GM12878 (cell line): ENCODE results near the gene GPC6. TPM values are rescaled to one million over a fixed set of nuclear protein-coding genes. Genes with fewer than 3 reads are reported as not detected.
A peak's percentile ranks its signal among the peaks of the same experiment; 100 is the strongest.

Source experiments
- ATAC-seq: fragments of 200-7000 bp; cut with Tn5 transposase; 3 replicates; pipeline ENCODE4 v1.9.1; 2020; ENCODE audit warnings: mild to moderate bottlenecking, moderate library complexity
- BruUV-seq: library from RNA; stranded (reverse); fragments of 400-500 nt; replicated peaks from 2 replicates; lab custom pipeline; 2021; lab: Mats Ljungman, UMichigan
- CTCF ChIA-PET: fragments of 300-600 bp; sonication (Branson Sonifier 250); formaldehyde crosslinking; extraction: SDS; loops from one replicate; lab custom pipeline; 2021; ENCODE audit warnings: inconsistent platforms; lab: Yijun Ruan, JAX
- POLR2A ChIA-PET: fragments of 350-600 bp; formaldehyde crosslinking; extraction: SDS; loops from one replicate; lab custom pipeline; 2021; ENCODE audit warnings: inconsistent platforms; lab: Charles Lee
- RAD21 ChIA-PET: fragments of 300-600 bp; sonication (Branson Sonifier 250); formaldehyde crosslinking; loops from one replicate; lab custom pipeline; 2023; ENCODE audit warnings: antibody characterized with exemption; ENCODE audit not compliant: unreplicated experiment; lab: Charles Lee
- SMC1A ChIA-PET: fragments of 300-600 bp; sonication (Branson Sonifier 250); formaldehyde crosslinking; loops from one replicate; lab custom pipeline; 2023; ENCODE audit not compliant: unreplicated experiment, uncharacterized antibody; lab: Charles Lee
- DNase-seq: peaks from one replicate; pipeline ENCODE4 v3.0.0-alpha.2; 2011; ENCODE audit warnings: low read depth, low spot score
- FAIRE-seq: peaks from 3 replicates; lab custom pipeline; 2011; peaks lifted over from hg19 to GRCh38; lab: Jason Lieb, UNC
- H2AFZ ChIP-seq: 2 replicates; pipeline ENCODE4 v1.6.0; 2011; ENCODE audit warnings: low read depth, low read length, control low read depth; ENCODE audit not compliant: control insufficient read depth
- H3K27ac ChIP-seq: 2 replicates; pipeline ENCODE4 v1.5.1; 2011; ENCODE audit warnings: control low read depth; ENCODE audit not compliant: control insufficient read depth, insufficient read depth
- H3K27me3 ChIP-seq, 2 experiments: replicated peaks in 1 of 2; 2 replicates each; pipeline versions ENCODE4 v1.6.0 to v1.6.1; 2011; ENCODE audit warnings: low read length in 1 of 2; ENCODE audit not compliant: control insufficient read depth in 2 of 2, insufficient read depth in 2 of 2
- H3K36me3 ChIP-seq, 2 experiments: 2 replicates each; pipeline ENCODE4 v1.5.1; 2011; ENCODE audit warnings: low read length in 1 of 2; ENCODE audit not compliant: control insufficient read depth in 2 of 2, insufficient read depth in 2 of 2
- H3K4me1 ChIP-seq: 2 replicates; pipeline ENCODE4 v1.6.1; 2011; ENCODE audit warnings: mild to moderate bottlenecking, low read length, moderate library complexity, mixed read lengths; ENCODE audit not compliant: control insufficient read depth, insufficient read depth
- H3K4me2 ChIP-seq: 2 replicates; pipeline ENCODE4 v1.6.0; 2011; ENCODE audit warnings: control low read depth; ENCODE audit not compliant: control insufficient read depth, insufficient read depth
- H3K4me3 ChIP-seq: fragments of 200-600 bp; sonication (generic); 2 replicates; pipeline ENCODE4 v1.5.1; 2016
- H3K79me2 ChIP-seq: 2 replicates; pipeline ENCODE4 v1.6.0; 2011; ENCODE audit warnings: low read length; ENCODE audit not compliant: control insufficient read depth, insufficient read depth
- H3K9ac ChIP-seq: 2 replicates; pipeline ENCODE4 v1.8.0; 2011; ENCODE audit warnings: low read length, control low read depth, mixed read lengths; ENCODE audit not compliant: control insufficient read depth, insufficient read depth
- H3K9me3 ChIP-seq: replicated peaks from 3 replicates; pipeline ENCODE4 v1.5.1; 2011; ENCODE audit warnings: mild to moderate bottlenecking, low read length; ENCODE audit not compliant: control insufficient read depth, insufficient read depth
- H4K20me1 ChIP-seq: 2 replicates; pipeline ENCODE4 v1.6.0; 2011; ENCODE audit not compliant: control insufficient read depth, insufficient read depth
- ATF7 ChIP-seq: fragments of 450-650 bp; IDR thresholded peaks from 2 replicates; pipeline ENCODE4 v1.6.1; 2016; ENCODE audit warnings: low read depth, mild to moderate bottlenecking
- BCL11A ChIP-seq: IDR thresholded peaks from 2 replicates; pipeline ENCODE4 v1.6.1; 2011; ENCODE audit warnings: low read depth, low read length
- EGR1 ChIP-seq, 2 experiments: IDR thresholded peaks; 1 replicate in 1 of 2; 2 replicates in 1 of 2; pipeline ENCODE4 v1.6.1; 2011 to 2012; ENCODE audit warnings: low read depth in 2 of 2, low read length in 2 of 2, borderline replicate concordance in 1 of 2, mild to moderate bottlenecking in 1 of 2, moderate library complexity in 1 of 2
- ETV6 ChIP-seq, 2 experiments: fragments of 450-650 bp in 1 of 2; IDR thresholded peaks in 1 of 2; conservative IDR thresholded peaks in 1 of 2; 2 replicates each; pipeline ENCODE4 v1.6.1; 2014; ENCODE audit warnings: antibody characterized with exemption in 1 of 2, borderline replicate concordance in 1 of 2, low read depth in 1 of 2, mild to moderate bottlenecking in 1 of 2, moderate library complexity in 1 of 2
- EZH2 ChIP-seq: IDR thresholded peaks from 2 replicates; pipeline ENCODE4 v1.6.1; 2012; ENCODE audit warnings: low read depth, mild to moderate bottlenecking, control low read depth, inconsistent platforms, low read length, borderline replicate concordance; ENCODE audit not compliant: control insufficient read depth
- FOXM1 ChIP-seq: IDR thresholded peaks from 2 replicates; pipeline ENCODE4 v1.6.1; 2012; ENCODE audit warnings: low read depth, mild to moderate bottlenecking, inconsistent platforms, low read length, moderate library complexity
- IKZF1 ChIP-seq: fragments of 450-650 bp; conservative IDR thresholded peaks from 2 replicates; pipeline ENCODE4 v1.6.1; 2017; ENCODE audit warnings: antibody characterized with exemption, mild to moderate bottlenecking
- POU2F2 ChIP-seq: IDR thresholded peaks from 3 replicates; pipeline ENCODE4 v1.6.1; 2011; ENCODE audit warnings: low read depth, mild to moderate bottlenecking, low read length, borderline replicate concordance
- RUNX3 ChIP-seq: IDR thresholded peaks from 2 replicates; pipeline ENCODE4 v1.6.1; 2012; ENCODE audit warnings: low read length, inconsistent platforms
- SPI1 ChIP-seq: IDR thresholded peaks from 2 replicates; pipeline ENCODE4 v1.6.1; 2011; ENCODE audit warnings: low read depth, mild to moderate bottlenecking, low read length, moderate library complexity, borderline replicate concordance; ENCODE audit not compliant: insufficient read depth
- TCF12 ChIP-seq: IDR thresholded peaks from 2 replicates; pipeline ENCODE4 v1.6.1; 2011; ENCODE audit warnings: low read depth, mild to moderate bottlenecking, low read length
- ZBED1 ChIP-seq: IDR thresholded peaks from 2 replicates; pipeline ENCODE4 v1.6.1; 2016; ENCODE audit warnings: borderline replicate concordance
- WGBS: methylation state at CpG from one replicate; pipeline ENCODE4 v1.1.6; 2016; ENCODE audit warnings: low lambda C conversion rate; ENCODE audit not compliant: insufficient replicate concordance, insufficient coverage; ENCODE audit errors: missing lambda C conversion rate; 5-methylcytosine and 5-hydroxymethylcytosine counted together
- in situ Hi-C: fragments of 300-500 bp; cut with MboI; formaldehyde crosslinking; loops from 9 replicates; pipeline ENCODE4 v1.14.3; 2018; ENCODE audit warnings: mixed read lengths
- intact Hi-C: fragments of 100-400 bp; cut with micrococcal nuclease; formaldehyde crosslinking; loops from one replicate; pipeline ENCODE4 v1.14.2; 2022; ENCODE audit not compliant: unreplicated experiment
- polyA plus RNA-seq, 11 experiments: library from polyadenylated mRNA; depleted of rRNA in 4 of 11; unstranded in 6 of 11; stranded (reverse) in 5 of 11; fragments of >200 nt; fragmentation: Nextera tagmentation in 4 of 11; fragmentation: Illumina TruSeq in 1 of 11; extraction: Ambion mirVana in 4 of 11; extraction: Trizol in 1 of 11; gene quantifications; 1 replicate in 1 of 11; 2 replicates in 10 of 11; pipeline versions ENCODE4 v1.2.1 to v1.2.3, GENCODE V29; 2011 to 2016; ENCODE audit warnings: inconsistent platforms in 2 of 11, missing spikeins in 2 of 11, low read depth in 1 of 11
- total RNA-seq, 4 experiments: library from RNA; depleted of rRNA in 3 of 4; stranded (reverse); fragments of >200 nt in 3 of 4; fragmentation: Illumina TruSeq in 1 of 4; extraction: Trizol in 1 of 4; gene quantifications; 2 replicates each; pipeline versions ENCODE4 v1.2.1 to v1.2.3, GENCODE V29; 2013 to 2021
- TF ChIP-seq, protein P1 (sequence below): fragments of 450-650 bp; IDR thresholded peaks from 2 replicates; pipeline ENCODE4 v1.6.1; 2016; ENCODE audit warnings: mild to moderate bottlenecking
- TF ChIP-seq, protein P2 (sequence below): IDR thresholded peaks from 2 replicates; pipeline ENCODE4 v1.6.1; 2012; ENCODE audit warnings: low read length, inconsistent platforms

The GPC6 gene
- total and polyA plus RNA-seq, 10 of the 15 experiments (the other 5 are each of a cell fraction or from before 2014, with no cell fraction given): 0.03 to 0.04 (median 0.03) TPM; not detected in 7

DNA sequence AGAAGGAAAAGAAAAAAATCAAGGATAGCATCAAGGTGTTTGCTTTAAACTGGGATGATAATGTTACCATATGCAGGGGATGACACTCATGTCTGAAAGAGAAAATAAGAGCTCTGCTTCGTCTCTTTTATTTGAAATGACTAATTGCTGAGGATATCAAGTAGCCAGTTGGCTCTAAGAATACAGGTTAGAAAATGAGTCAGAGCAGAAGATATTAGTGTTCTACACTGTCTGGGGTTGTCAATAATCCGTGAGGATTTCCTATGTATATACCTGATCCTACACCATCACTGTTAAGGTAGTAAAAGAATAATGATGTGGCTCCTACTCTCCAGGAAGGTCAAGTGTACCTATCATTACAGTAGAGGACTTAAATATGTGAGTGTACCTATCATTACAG, 562.5 kb downstream of the GPC6 start:
- H4K20me1 ChIP-seq: no peaks in the 10 kb centered on the region
- ChIA-PET SMC1A (no interaction called here), RAD21 (no interaction called here), CTCF (no interaction called here), POLR2A (no interaction called here)
- no peak overlapping the region for H3K9ac ChIP-seq
- BruUV-seq: no TSS peak
- intact Hi-C loops: no loop called here
- H3K4me2 ChIP-seq: no peak overlapping the region
- in situ Hi-C loops: no loop called here
- no peaks in the 10 kb centered on the region for H3K36me3 ChIP-seq
- H3K27me3 ChIP-seq: no peaks in the 10 kb centered on the region
- H3K79me2 ChIP-seq: no peaks in the 10 kb centered on the region
- H3K4me3 ChIP-seq: no peak overlapping the region
- no peak for DNase-seq
- FAIRE-seq: no peak
- no peak for ATAC-seq
- no peak overlapping the region for H2AFZ ChIP-seq
- TF ChIP-seq, protein P1, sequence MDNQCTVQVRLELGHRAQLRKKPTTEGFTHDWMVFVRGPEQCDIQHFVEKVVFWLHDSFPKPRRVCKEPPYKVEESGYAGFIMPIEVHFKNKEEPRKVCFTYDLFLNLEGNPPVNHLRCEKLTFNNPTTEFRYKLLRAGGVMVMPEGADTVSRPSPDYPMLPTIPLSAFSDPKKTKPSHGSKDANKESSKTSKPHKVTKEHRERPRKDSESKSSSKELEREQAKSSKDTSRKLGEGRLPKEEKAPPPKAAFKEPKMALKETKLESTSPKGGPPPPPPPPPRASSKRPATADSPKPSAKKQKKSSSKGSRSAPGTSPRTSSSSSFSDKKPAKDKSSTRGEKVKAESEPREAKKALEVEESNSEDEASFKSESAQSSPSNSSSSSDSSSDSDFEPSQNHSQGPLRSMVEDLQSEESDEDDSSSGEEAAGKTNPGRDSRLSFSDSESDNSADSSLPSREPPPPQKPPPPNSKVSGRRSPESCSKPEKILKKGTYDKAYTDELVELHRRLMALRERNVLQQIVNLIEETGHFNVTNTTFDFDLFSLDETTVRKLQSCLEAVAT: no peak
- TF ChIP-seq, protein P2, sequence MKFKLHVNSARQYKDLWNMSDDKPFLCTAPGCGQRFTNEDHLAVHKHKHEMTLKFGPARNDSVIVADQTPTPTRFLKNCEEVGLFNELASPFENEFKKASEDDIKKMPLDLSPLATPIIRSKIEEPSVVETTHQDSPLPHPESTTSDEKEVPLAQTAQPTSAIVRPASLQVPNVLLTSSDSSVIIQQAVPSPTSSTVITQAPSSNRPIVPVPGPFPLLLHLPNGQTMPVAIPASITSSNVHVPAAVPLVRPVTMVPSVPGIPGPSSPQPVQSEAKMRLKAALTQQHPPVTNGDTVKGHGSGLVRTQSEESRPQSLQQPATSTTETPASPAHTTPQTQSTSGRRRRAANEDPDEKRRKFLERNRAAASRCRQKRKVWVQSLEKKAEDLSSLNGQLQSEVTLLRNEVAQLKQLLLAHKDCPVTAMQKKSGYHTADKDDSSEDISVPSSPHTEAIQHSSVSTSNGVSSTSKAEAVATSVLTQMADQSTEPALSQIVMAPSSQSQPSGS: no peak
- no peaks in the 10 kb centered on the region for H3K9me3 ChIP-seq
- no peaks in the 10 kb centered on the region; the same call in 1 of the 2 replicates for H3K4me1 ChIP-seq
- no peak overlapping the region for H3K27ac ChIP-seq
- WGBS: 0% methylated on average over 2 of the region's 2 CpGs

DNA sequence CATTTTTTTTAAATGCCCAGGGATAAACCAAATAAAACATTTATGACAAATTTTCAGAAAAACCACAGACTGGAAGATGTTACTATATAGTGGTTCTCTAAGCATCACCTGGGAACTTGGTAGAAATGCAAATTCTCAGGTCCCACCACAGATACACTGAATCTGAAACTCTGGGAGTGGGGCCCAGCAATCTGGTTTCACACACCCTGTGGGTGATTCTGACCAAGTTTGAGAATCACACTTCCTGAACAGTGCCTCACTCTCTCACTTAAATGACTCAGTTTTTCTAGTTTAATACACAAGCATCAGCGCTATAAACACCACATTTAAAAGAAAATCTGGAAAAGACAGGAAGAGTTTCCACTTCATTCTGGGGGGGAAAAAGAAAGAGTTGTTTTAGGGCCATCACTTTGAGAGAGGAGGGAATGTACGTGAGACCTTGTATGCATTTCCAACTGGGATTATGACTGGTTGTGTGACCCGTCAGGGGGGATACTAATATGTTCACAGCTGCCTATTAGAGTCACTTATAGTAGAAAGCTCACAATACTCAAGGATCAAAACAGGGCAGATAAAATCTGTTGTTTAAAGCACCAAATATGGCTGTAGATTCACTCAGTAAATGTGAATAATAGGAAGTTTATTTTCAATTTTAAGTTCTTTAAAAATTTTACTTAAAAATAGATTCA, 567.7 kb downstream of the GPC6 start:
- CTCF ChIA-PET: no interaction called here
- no peaks in the 10 kb centered on the region for H3K36me3 ChIP-seq
- DNase-seq: no peak
- no peak overlapping the region for H2AFZ ChIP-seq
- 4% methylated on average over 3 of the region's 3 CpGs for WGBS
- FAIRE-seq: no peak
- RAD21 ChIA-PET: no interaction called here
- POLR2A ChIA-PET: no interaction called here
- no peaks in the 10 kb centered on the region; the same call in 1 of the 2 replicates for H3K4me1 ChIP-seq
- no peaks in the 10 kb centered on the region for H4K20me1 ChIP-seq
- H3K27ac ChIP-seq: no peak overlapping the region
- in situ Hi-C loops (no loop called here), intact Hi-C loops (no loop called here)
- BruUV-seq: no TSS peak
- no peak overlapping the region for H3K4me2 ChIP-seq
- H3K27me3 ChIP-seq: no peaks in the 10 kb centered on the region
- no peaks in the 10 kb centered on the region for H3K9me3 ChIP-seq
- peak; percentile 90 for ATAC-seq
- H3K4me3 ChIP-seq: no peak overlapping the region
- no peak overlapping the region for H3K9ac ChIP-seq
- H3K79me2 ChIP-seq: no peaks in the 10 kb centered on the region
- SMC1A ChIA-PET: no interaction called here
- 0 out of 3 replicates have a peak, but pooled peaks have one; percentile 32 for TF ChIP-seq POU2F2
- no peak for TF ChIP-seq EZH2
- no peak for TF ChIP-seq EGR1 (IDR thresholded peaks at IDR 0.05; ENCODE audit: borderline replicate concordance in 1 of 2, low read depth in 2 of 2, low read length in 2 of 2)
- TF ChIP-seq RUNX3: peak; percentile 90
- peak; percentile 62; the same call in 1 of the 2 replicates for TF ChIP-seq BCL11A
- 0 out of 2 replicates have a peak, but pooled peaks have one; percentile 5 for TF ChIP-seq TCF12
- no peak for TF ChIP-seq ATF7
- 0 out of 2 replicates have a peak, but pooled peaks have one; percentile 12 for TF ChIP-seq SPI1
- TF ChIP-seq ETV6 (conservative IDR thresholded peaks at IDR 0.05 in 1 of 2, IDR thresholded peaks at IDR 0.05 in 1 of 2; ENCODE audit: borderline replicate concordance in 1 of 2, low read depth in 1 of 2): peak in 1 of 2 experiments; percentile 42; a peak in 1 of 4 replicates
- 0 out of 2 replicates have a peak, but pooled peaks have one; percentile 18 for TF ChIP-seq IKZF1
- no peak for TF ChIP-seq ZBED1
- peak; percentile 58; the same call in 1 of the 2 replicates for TF ChIP-seq FOXM1
